Subcutaneous abdominal adipose tissue (tissue), 5 donors: Measurements from ENCODE around the gene AWAT2.

Experiments
- H3K27ac ChIP-seq: one replicate; pipeline ENCODE4 v1.7.0; 2013; ENCODE audit warnings: low read depth, mild to moderate bottlenecking, inconsistent platforms, low read length, moderate library complexity
- H3K27me3 ChIP-seq, 5 donors: one replicate each; pipeline ENCODE4 v1.7.0; 2013; ENCODE audit warnings: low read length in 5 of 5, inconsistent platforms in 1 of 5; ENCODE audit not compliant: control insufficient read depth in 5 of 5, insufficient read depth in 4 of 5
- H3K36me3 ChIP-seq, 5 donors: one replicate each; pipeline ENCODE4 v1.7.0; 2013; ENCODE audit warnings: low read length in 5 of 5; ENCODE audit not compliant: control insufficient read depth in 5 of 5, insufficient read depth in 5 of 5
- H3K4me1 ChIP-seq, 5 donors: one replicate each; pipeline ENCODE4 v1.7.0; 2013; ENCODE audit warnings: low read length in 5 of 5, mild to moderate bottlenecking in 3 of 5, moderate library complexity in 1 of 5; ENCODE audit not compliant: control insufficient read depth in 5 of 5, insufficient read depth in 5 of 5
- H3K4me3 ChIP-seq, 5 donors: one replicate each; pipeline ENCODE4 v1.7.0; 2013; ENCODE audit warnings: low read length in 5 of 5, low read depth in 1 of 5
- H3K9ac ChIP-seq, 5 donors: one replicate each; pipeline ENCODE4 v1.7.0; 2013; ENCODE audit warnings: low read length in 5 of 5, mild to moderate bottlenecking in 4 of 5, moderate library complexity in 3 of 5
- H3K9me3 ChIP-seq, 5 donors: one replicate each; pipeline ENCODE4 v1.7.0; 2013; ENCODE audit warnings: low read length in 5 of 5; ENCODE audit not compliant: control insufficient read depth in 5 of 5
- donor health status: healthy.
- donor health status: healthy.
- donor health status: healthy.
- donor health status: healthy.
- donor health status: healthy.

Gene AWAT2

GRCh38 chrX:70026851-70027200 is 22.9 kb downstream of the AWAT2 start:
- Histone ChIP-seq H3K27ac (no peak overlapping the region), H3K4me3 (no peak overlapping the region), H3K4me1 (peaks cover 0 to 8% (median 0%) of the 10 kb centered on the region in 5 donors), H3K9ac (no peak overlapping the region), H3K9me3 (no peaks in the 10 kb centered on the region), H3K27me3 (peaks cover 0 to 17% (median 15%) of the 10 kb centered on the region in 5 donors), H3K36me3 (no peaks in the 10 kb centered on the region)

GRCh38 chrX:70026112-70026850 is 23.5 kb downstream of the AWAT2 start:
- no peaks in the 10 kb centered on the region for H3K36me3 ChIP-seq
- H3K4me1 ChIP-seq: peaks cover 0 to 8% (median 0%) of the 10 kb centered on the region in 5 donors
- no peaks in the 10 kb centered on the region for H3K9me3 ChIP-seq
- H3K27ac ChIP-seq: no peak overlapping the region
- H3K4me3 ChIP-seq: no peak overlapping the region
- H3K27me3 ChIP-seq: peaks cover 0 to 17% (median 15%) of the 10 kb centered on the region in 5 donors
- no peak overlapping the region for H3K9ac ChIP-seq

- Histone ChIP-seq H3K9ac (no peak overlapping the region), H3K4me3 (no peak overlapping the region), H3K27me3 (peaks cover 0 to 17% (median 15%) of the 10 kb centered on the region in 5 donors), H3K27ac (no peak overlapping the region), H3K36me3 (no peaks in the 10 kb centered on the region), H3K9me3 (no peaks in the 10 kb centered on the region), H3K4me1 (peaks cover 0 to 8% (median 0%) of the 10 kb centered on the region in 5 donors)
Observed at GRCh38 chrX:70025464-70025863, 24.3 kb downstream of the AWAT2 start.

GRCh38 chrX:70022616-70023015 is 27.1 kb downstream of the AWAT2 start:
- H3K9me3 ChIP-seq: peaks cover 0 to 9% (median 3%) of the 10 kb centered on the region in 5 donors
- H3K4me3 ChIP-seq: no peak overlapping the region
- peaks cover 0 to 9% (median 5%) of the 10 kb centered on the region in 5 donors for H3K27me3 ChIP-seq
- no peaks in the 10 kb centered on the region for H3K36me3 ChIP-seq
- no peak overlapping the region for H3K27ac ChIP-seq
- peaks cover 0 to 8% (median 0%) of the 10 kb centered on the region in 5 donors for H3K4me1 ChIP-seq
- H3K9ac ChIP-seq: no peak overlapping the region

- Histone ChIP-seq H3K27ac (no peak overlapping the region), H3K9me3 (peaks cover 0 to 11% (median 3%) of the 10 kb centered on the region in 5 donors), H3K27me3 (peaks cover 6 to 22% (median 11%) of the 10 kb centered on the region in 5 donors), H3K36me3 (no peaks in the 10 kb centered on the region), H3K4me1 (peaks cover 0 to 1% (median 0%) of the 10 kb centered on the region in 5 donors), H3K4me3 (no peak overlapping the region), H3K9ac (no peak overlapping the region)
Observed at GRCh38 chrX:70016513-70016912, 33.2 kb downstream of the AWAT2 start.

GRCh38 chrX:70013466-70014381 is 36.0 kb downstream of the AWAT2 start:
- H3K4me1 ChIP-seq: peaks cover 0 to 1% (median 0%) of the 10 kb centered on the region in 5 donors
- no peaks in the 10 kb centered on the region for H3K36me3 ChIP-seq
- no peak overlapping the region for H3K4me3 ChIP-seq
- no peak overlapping the region for H3K9ac ChIP-seq
- peaks cover 6 to 23% (median 11%) of the 10 kb centered on the region in 5 donors for H3K27me3 ChIP-seq
- no peak overlapping the region for H3K27ac ChIP-seq
- peaks cover 0 to 11% (median 0%) of the 10 kb centered on the region in 5 donors for H3K9me3 ChIP-seq

- no peak overlapping the region for H3K27ac ChIP-seq
- no peaks in the 10 kb centered on the region for H3K36me3 ChIP-seq
- peaks cover 6 to 23% (median 11%) of the 10 kb centered on the region in 5 donors for H3K27me3 ChIP-seq
- peaks cover 0 to 4% (median 0%) of the 10 kb centered on the region in 5 donors for H3K9me3 ChIP-seq
- no peak overlapping the region for H3K9ac ChIP-seq
- H3K4me1 ChIP-seq: peaks cover 0 to 1% (median 0%) of the 10 kb centered on the region in 5 donors
- H3K4me3 ChIP-seq: no peak overlapping the region
Observed at GRCh38 chrX:70012756-70013155, 37.0 kb downstream of the AWAT2 start.

- no peaks in the 10 kb centered on the region for H3K36me3 ChIP-seq
- no peak overlapping the region for H3K9ac ChIP-seq
- peaks cover 6 to 25% (median 11%) of the 10 kb centered on the region in 5 donors for H3K27me3 ChIP-seq
- H3K27ac ChIP-seq: no peak overlapping the region
- H3K9me3 ChIP-seq: peaks cover 0 to 6% (median 3%) of the 10 kb centered on the region in 5 donors
- peaks cover 0 to 1% (median 0%) of the 10 kb centered on the region in 5 donors for H3K4me1 ChIP-seq
- H3K4me3 ChIP-seq: no peak overlapping the region
Observed at GRCh38 chrX:70009970-70010369, 39.8 kb downstream of the AWAT2 start.

GRCh38 chrX:70009049-70009448 is 40.7 kb downstream of the AWAT2 start:
- Histone ChIP-seq H3K27me3 (peaks cover 6 to 21% (median 11%) of the 10 kb centered on the region in 5 donors), H3K36me3 (no peaks in the 10 kb centered on the region), H3K4me3 (no peak overlapping the region), H3K4me1 (no peaks in the 10 kb centered on the region), H3K9me3 (peaks cover 0 to 6% (median 3%) of the 10 kb centered on the region in 5 donors), H3K27ac (no peak overlapping the region), H3K9ac (no peak overlapping the region)

- Histone ChIP-seq H3K9me3 (peaks cover 0 to 6% (median 3%) of the 10 kb centered on the region in 5 donors), H3K27ac (no peak overlapping the region), H3K36me3 (no peaks in the 10 kb centered on the region), H3K27me3 (peaks cover 0 to 12% (median 5%) of the 10 kb centered on the region in 5 donors), H3K4me3 (no peak overlapping the region), H3K4me1 (no peaks in the 10 kb centered on the region), H3K9ac (no peak overlapping the region)
Observed at GRCh38 chrX:70007946-70008345, 41.8 kb downstream of the AWAT2 start.
